Endothelial cell of umbilical vein (primary cell): ENCODE measurements around the gene LCLAT1. TPM values are rescaled to one million over a fixed set of nuclear protein-coding genes. Genes with fewer than 3 reads are reported as not detected.

Experiments
- BruUV-seq: library from RNA; stranded (reverse); fragments of 400-500 nt; replicated peaks from 2 replicates; lab custom pipeline; 2021; lab: Mats Ljungman, UMichigan
- CTCF ChIA-PET: fragments of 300-600, 350-600 bp; sonication (Branson Sonifier 250); formaldehyde crosslinking; loops from one replicate; lab custom pipeline; 2021; ENCODE audit warnings: antibody characterized with exemption, inconsistent platforms; lab: Charles Lee
- POLR2A ChIA-PET: fragments of 300-600, 350-600 bp; sonication (Branson Sonifier 250); formaldehyde crosslinking; loops from one replicate; lab custom pipeline; 2021; ENCODE audit warnings: antibody characterized with exemption, inconsistent platforms; lab: Charles Lee
- DNase-seq: peaks from one replicate; pipeline ENCODE4 v3.0.0-alpha.2; 2011; ENCODE audit warnings: low read depth, low spot score
- FAIRE-seq: peaks from 2 replicates; lab custom pipeline; 2011; peaks lifted over from hg19 to GRCh38; lab: Jason Lieb, UNC
- H2AFZ ChIP-seq: 2 replicates; pipeline ENCODE4 v1.6.0; 2012; ENCODE audit warnings: low read depth, low read length, control low read depth, inconsistent platforms
- H3K27ac ChIP-seq: 2 replicates; pipeline ENCODE4 v1.5.1; 2011; ENCODE audit warnings: low read depth, mild to moderate bottlenecking, control low read depth, low read length, moderate library complexity; ENCODE audit not compliant: insufficient read depth
- H3K27me3 ChIP-seq, 2 experiments: 2 replicates each; pipeline versions ENCODE4 v1.6.0 to v1.6.1; 2011; ENCODE audit warnings: low read length in 2 of 2, mixed read lengths in 1 of 2; ENCODE audit not compliant: control insufficient read depth in 2 of 2, insufficient read depth in 2 of 2
- H3K36me3 ChIP-seq, 2 experiments: 2 replicates in 1 of 2; 3 replicates in 1 of 2; pipeline ENCODE4 v1.5.1; 2011; ENCODE audit warnings: low read length in 2 of 2, mild to moderate bottlenecking in 1 of 2, moderate library complexity in 1 of 2; ENCODE audit not compliant: control insufficient read depth in 2 of 2, insufficient read depth in 2 of 2; ENCODE audit errors: extremely low read depth in 1 of 2
- H3K4me1 ChIP-seq: 3 replicates; pipeline ENCODE4 v1.5.1; 2011; ENCODE audit warnings: mild to moderate bottlenecking, low read length; ENCODE audit not compliant: control insufficient read depth, insufficient read depth; ENCODE audit errors: extremely low read depth
- H3K4me2 ChIP-seq: 2 replicates; pipeline ENCODE4 v1.6.1; 2011; ENCODE audit warnings: low read length, control low read depth, mixed read lengths; ENCODE audit not compliant: insufficient read depth
- H3K4me3 ChIP-seq, 3 experiments: fragments of 200-600 bp in 1 of 3; sonication (generic), shearing (Covaris generic) in 1 of 3; replicated peaks in 1 of 3; 2 replicates each; pipeline ENCODE4 v1.5.1; 2011 to 2016; ENCODE audit warnings: control low read depth in 3 of 3, low read length in 3 of 3, mild to moderate bottlenecking in 2 of 3, inconsistent platforms in 1 of 3, low read depth in 1 of 3, moderate library complexity in 1 of 3; ENCODE audit not compliant: insufficient read depth in 1 of 3
- H3K79me2 ChIP-seq: 2 replicates; pipeline ENCODE4 v1.6.0; 2012; ENCODE audit warnings: low read length, inconsistent platforms; ENCODE audit not compliant: control insufficient read depth, insufficient read depth
- H3K9ac ChIP-seq: replicated peaks from 2 replicates; pipeline ENCODE3; 2011; ENCODE audit warnings: low read length, control low read depth; ENCODE audit not compliant: insufficient read depth; ENCODE audit errors: extremely low read depth
- H3K9me1 ChIP-seq: replicated peaks from 3 replicates; pipeline ENCODE4 v1.6.0; 2011; ENCODE audit warnings: mild to moderate bottlenecking, low read length; ENCODE audit not compliant: control insufficient read depth, insufficient read depth; ENCODE audit errors: extremely low read depth
- H3K9me3 ChIP-seq: replicated peaks from 2 replicates; pipeline ENCODE4 v1.5.1; 2012; ENCODE audit warnings: low read length, inconsistent platforms; ENCODE audit not compliant: control insufficient read depth, insufficient read depth
- H4K20me1 ChIP-seq: replicated peaks from 2 replicates; pipeline ENCODE3; 2011; ENCODE audit warnings: mild to moderate bottlenecking, low read length; ENCODE audit not compliant: control insufficient read depth, insufficient read depth; ENCODE audit errors: extremely low read depth
- CTCF ChIP-seq, 2 donors: IDR thresholded peaks; 1 replicate in 1 of 2; 2 replicates in 1 of 2; pipeline ENCODE4 v1.5.1; 2011; ENCODE audit warnings: low read length in 2 of 2, mild to moderate bottlenecking in 2 of 2, moderate library complexity in 2 of 2, control low read depth in 1 of 2, inconsistent platforms in 1 of 2, low read depth in 1 of 2; ENCODE audit not compliant: insufficient read depth in 1 of 2; ENCODE audit errors: extremely low read depth in 1 of 2
- EZH2 ChIP-seq: IDR thresholded peaks from 2 replicates; pipeline ENCODE4 v1.6.1; 2012; ENCODE audit warnings: borderline replicate concordance, low read depth, mild to moderate bottlenecking, moderate library complexity, low read length, inconsistent platforms; ENCODE audit not compliant: severe bottlenecking
- FOS ChIP-seq: IDR thresholded peaks from 2 replicates; pipeline ENCODE4 v1.6.1; 2011; ENCODE audit warnings: mild to moderate bottlenecking, low read length, moderate library complexity, borderline replicate concordance; ENCODE audit not compliant: insufficient read depth
- GATA2 ChIP-seq: IDR thresholded peaks from 2 replicates; pipeline ENCODE4 v1.7.0; 2011; ENCODE audit warnings: low read depth, mild to moderate bottlenecking, moderate library complexity, mixed read lengths, low read length; ENCODE audit not compliant: insufficient read length, insufficient read depth
- JUN ChIP-seq: IDR thresholded peaks from 2 replicates; pipeline ENCODE4 v1.6.1; 2011; ENCODE audit warnings: borderline replicate concordance, low read depth; ENCODE audit not compliant: insufficient read length, insufficient read depth
- MAX ChIP-seq: IDR thresholded peaks from 2 replicates; pipeline ENCODE4 v1.6.1; 2011; ENCODE audit not compliant: insufficient read depth, insufficient read length
- MYC ChIP-seq: IDR thresholded peaks from one replicate; pipeline ENCODE4 v1.6.1; 2011; ENCODE audit warnings: mild to moderate bottlenecking, low read depth, low read length
- POLR2A ChIP-seq: IDR thresholded peaks from 2 replicates; pipeline ENCODE4 v1.6.1; 2012; ENCODE audit warnings: low read depth, mild to moderate bottlenecking, control low read depth, low read length
- POLR2AphosphoS5 ChIP-seq: IDR thresholded peaks from 2 replicates; pipeline ENCODE4 v1.6.1; 2012; ENCODE audit warnings: low read depth, mild to moderate bottlenecking, control low read depth, low read length, moderate library complexity; ENCODE audit not compliant: insufficient read depth
- dilution Hi-C: fragments of 300-500 bp; cut with MboI; formaldehyde crosslinking; loops from one replicate; pipeline ENCODE4 v1.15.0; 2019; ENCODE audit warnings: low sequenced_read_pairs; ENCODE audit not compliant: extremely low pct_ligation_motif_present
- intact Hi-C: fragments of 100-400 bp; cut with micrococcal nuclease; formaldehyde crosslinking; loops from one replicate; pipeline ENCODE4 v1.10.0; 2022
- polyA plus RNA-seq, 4 experiments: library from polyadenylated mRNA; depleted of rRNA in 3 of 4; stranded (reverse) in 3 of 4; unstranded in 1 of 4; fragments of >200 nt; gene quantifications; 2 replicates each; pipeline versions ENCODE4 v1.2.1 to v1.2.3, GENCODE V29; 2011 to 2012; ENCODE audit warnings: missing spikeins in 1 of 4
- total RNA-seq: library from RNA; stranded (reverse); gene quantifications from 2 replicates; pipeline ENCODE4 v1.2.3, GENCODE V29; 2021

Gene LCLAT1
- total and polyA plus RNA-seq, 2 donors (not counting 3 experiments of a cell fraction or from before 2014, with no cell fraction given), result 6.1 to 20.8 TPM

- Histone ChIP-seq H3K4me3 (no peak overlapping the region), H3K4me2 (no peak overlapping the region), H3K9me1 (no peaks in the 10 kb centered on the region), H4K20me1 (no peaks in the 10 kb centered on the region), H3K27ac (no peak overlapping the region), H3K4me1 (no peaks in the 10 kb centered on the region), H3K36me3 (no peaks in the 10 kb centered on the region), H3K27me3 (peaks cover 0 to 6% of the 10 kb centered on the region in 2 experiments), H3K79me2 (no peaks in the 10 kb centered on the region), H3K9ac (no peak overlapping the region), H3K9me3 (no peaks in the 10 kb centered on the region), H2AFZ (no peak overlapping the region)
- ChIA-PET CTCF (no interaction called here), POLR2A (no interaction called here)
- no peak for DNase-seq
- dilution Hi-C loops, result no loop called here
- TF ChIP-seq FOS, result no peak
- TF ChIP-seq MYC, result no peak
- no peak for TF ChIP-seq POLR2A
- TF ChIP-seq POLR2AphosphoS5, result no peak
- TF ChIP-seq GATA2, result no peak
- TF ChIP-seq JUN, result no peak
- TF ChIP-seq CTCF (IDR thresholded peaks at IDR 0.05; ENCODE audit: extremely low read depth in 1 of 2, insufficient read depth in 1 of 2, low read depth in 1 of 2, low read length in 2 of 2), result no peak
- no peak for TF ChIP-seq EZH2
- TF ChIP-seq MAX, result no peak
- no peak for FAIRE-seq
- intact Hi-C loops, result no loop called here
- BruUV-seq, result no TSS peak
These were observed 226.1 kb downstream of the LCLAT1 start for GRCh38 chr2:30673127-30673526.
